HG02623 (cell line): ENCODE data around the gene DGKE.
A peak's percentile ranks its signal among the peaks of the same experiment; 100 is the strongest.

Experiments used
- ATAC-seq: cut with Tn5 transposase; IDR thresholded peaks from one replicate; pipeline ENCODE4 v1.9.1; 2021; ENCODE audit warnings: moderate library complexity; ENCODE audit not compliant: unreplicated experiment

DGKE gene

DNA sequence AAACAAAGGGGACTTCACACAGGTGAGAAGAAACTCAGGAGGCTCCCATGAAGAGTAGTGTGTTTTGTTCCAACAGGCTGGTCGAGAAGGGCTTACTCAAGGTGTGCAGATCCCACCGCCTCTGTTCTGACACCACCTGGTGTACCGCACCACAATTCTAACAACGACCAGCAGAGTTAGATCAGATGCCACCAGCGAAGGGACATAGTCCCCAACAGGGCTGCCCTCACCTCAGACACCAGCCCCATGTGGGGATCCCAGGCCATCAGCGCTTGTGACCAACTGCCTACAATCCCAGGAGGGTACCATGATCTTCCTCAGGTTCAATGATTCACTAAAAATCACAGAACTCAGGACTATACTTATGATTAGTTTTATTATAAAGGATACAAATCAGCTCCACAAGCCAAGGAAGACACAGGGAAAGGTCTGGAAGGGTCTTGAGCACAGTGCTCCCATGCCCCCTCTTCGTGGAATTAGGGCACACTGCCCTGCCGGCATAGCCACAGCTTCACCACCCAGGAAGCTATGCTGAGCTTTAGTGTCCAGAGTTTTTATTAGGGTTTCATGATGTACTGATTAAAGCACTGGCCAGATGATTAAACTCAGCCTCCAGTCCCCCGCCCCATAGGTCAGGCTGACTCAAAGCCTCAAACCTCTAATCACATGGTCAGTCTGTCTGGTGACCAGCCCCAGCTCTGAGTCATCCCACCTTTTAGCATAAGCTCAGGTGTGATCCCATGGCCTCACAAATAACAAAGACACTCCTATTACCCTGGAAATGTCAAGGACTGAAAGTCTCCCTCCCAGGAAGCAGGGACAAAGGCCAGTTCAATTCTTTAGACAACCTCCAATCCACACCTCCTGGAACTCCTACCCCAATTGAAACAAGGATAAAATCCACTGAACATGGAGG lies 53.9 kb downstream of the DGKE start:
- ATAC-seq: no peak

DNA sequence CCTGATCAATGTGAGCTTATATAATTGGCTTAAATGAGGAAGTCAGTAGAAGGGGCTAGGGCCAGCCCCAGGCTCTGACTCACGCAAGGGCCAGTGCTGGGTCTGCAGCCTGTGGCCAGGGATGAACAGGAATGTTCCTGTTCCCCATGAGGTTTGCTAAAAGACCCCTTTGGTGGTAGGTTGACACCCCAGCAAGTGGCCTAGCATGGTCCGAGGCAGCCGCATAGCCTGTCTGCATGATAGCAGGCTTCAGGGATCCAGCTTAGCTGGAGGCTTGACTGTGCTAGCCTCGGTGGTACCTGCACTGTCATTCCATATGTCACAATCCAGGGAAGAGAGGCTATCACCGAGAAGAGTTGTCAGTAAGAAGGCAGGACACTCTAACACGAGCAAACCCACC lies 56.4 kb downstream of the DGKE start:
- ATAC-seq: no peak

DNA sequence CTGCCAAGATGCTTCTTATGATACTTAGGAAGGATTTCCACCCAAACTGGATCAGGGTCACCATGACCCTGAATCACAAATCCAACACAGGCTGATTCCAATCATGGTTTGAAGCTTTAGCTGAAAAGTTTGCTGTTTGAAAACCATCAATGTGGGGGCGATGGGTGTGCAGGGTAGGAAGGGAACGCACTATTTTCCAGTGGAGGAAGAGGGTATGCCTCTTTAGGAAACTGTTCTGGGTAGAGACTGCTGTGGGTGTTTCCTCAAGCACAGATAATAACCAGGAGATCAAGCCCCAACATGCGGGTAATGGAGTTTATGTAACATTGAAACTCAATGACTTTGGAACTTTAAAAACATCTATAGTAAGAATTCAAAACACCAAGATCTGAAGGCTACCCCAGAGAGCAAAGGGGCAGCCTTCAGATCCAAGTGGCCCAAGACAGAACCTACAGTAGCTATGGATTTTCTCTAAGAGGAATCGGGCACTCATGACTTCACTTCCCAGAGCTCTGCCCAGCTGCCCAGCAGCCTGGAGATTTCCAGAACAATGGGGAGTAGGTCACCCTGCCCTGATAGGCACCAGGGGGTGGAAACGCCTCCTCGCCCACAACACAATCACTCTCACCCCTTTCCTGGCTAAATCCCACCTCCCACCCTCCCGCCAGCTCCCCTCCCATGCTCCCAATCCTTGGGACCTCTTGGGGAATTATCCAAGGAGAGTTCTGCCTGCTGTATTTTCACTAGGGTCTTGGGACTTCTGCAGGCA lies 57.1 kb downstream of the DGKE start:
- no peak for ATAC-seq

DNA sequence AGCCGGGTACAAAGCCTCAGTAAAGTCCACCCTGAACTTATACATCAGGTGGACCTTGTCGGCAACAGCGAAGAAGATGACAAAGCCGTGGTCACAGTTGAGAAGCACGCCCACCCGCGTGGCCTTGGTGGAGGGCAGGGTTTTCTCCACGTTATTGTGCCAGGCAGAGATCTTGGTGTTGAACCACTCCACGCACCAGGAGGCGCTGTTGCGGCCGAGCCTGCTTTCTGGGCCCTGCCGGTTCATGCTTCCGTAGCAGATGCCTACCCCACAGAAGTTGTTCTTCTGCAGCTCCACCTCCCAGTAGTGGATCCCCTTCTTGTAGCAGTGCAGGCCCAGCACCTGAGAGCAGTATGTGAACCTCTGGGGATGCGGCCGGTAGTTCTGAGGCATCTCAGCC lies 57.8 kb downstream of the DGKE start:
- ATAC-seq: no peak

DNA sequence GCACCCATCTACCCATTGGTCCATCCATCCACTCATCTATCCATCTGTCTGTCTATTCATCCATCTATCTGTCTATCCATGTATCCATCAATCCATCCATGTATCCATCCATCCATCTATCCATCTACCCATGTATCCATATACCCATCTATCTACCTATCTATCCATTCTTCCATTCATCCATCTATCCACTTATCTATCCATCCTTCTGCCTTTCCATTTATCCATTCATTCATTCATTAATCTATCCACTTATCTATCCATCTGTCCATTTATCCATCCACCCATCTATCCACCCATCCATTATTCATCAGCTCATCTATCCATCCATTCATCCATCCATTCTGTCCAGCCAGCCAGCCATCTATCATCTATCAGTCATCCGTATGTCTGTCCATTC lies 58.4 kb downstream of the DGKE start:
- no peak for ATAC-seq

DNA sequence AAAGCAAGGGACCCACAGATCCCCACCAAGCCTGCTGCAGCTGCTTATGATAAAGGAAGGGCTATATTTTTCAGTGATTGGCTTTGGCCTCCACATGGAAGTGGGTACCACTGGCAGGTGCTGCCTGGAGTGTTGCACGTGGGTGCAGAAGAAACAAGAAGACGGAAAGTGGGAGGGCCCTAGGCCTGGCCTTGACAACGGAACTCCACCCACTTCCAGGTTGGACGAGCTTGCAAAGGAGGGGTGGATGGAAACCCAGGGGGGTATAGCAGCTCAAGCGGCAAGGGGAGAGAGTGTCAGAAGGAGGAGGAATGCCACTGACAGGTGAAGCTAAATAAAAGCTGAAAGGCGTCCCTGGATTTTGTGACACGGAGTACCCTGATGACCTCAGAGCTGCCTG lies 59.6 kb downstream of the DGKE start:
- ATAC-seq: no peak

DNA sequence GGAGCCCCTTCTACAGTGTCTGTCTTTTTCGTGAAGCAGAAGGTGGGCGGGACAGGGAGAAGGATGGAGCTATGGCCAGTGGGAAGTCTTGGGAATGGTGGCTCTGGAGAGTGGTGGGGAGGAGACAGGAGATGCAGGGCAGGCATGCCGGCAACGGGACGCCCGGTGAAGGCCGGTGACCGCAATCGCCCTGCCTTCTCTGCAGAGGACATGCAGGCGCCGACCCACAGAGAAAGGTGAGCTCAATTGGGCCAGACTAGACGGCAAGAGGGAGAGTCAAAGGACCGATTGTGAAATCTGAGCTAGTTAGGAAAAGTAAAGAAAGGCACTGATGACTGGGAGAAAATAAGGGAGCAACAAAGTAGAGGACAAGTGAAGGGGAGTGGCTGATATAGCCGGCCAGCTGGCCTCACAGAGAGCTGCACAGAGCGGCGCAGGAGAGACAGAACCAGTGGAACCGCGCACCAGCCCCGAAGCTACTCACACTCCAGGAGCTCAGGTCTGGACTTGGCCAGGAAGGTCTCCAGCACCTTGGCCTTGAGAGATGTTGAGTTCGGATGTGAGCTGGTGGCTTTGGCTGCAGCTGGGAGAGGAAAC lies 61.0 kb downstream of the DGKE start:
- no peak for ATAC-seq

DNA sequence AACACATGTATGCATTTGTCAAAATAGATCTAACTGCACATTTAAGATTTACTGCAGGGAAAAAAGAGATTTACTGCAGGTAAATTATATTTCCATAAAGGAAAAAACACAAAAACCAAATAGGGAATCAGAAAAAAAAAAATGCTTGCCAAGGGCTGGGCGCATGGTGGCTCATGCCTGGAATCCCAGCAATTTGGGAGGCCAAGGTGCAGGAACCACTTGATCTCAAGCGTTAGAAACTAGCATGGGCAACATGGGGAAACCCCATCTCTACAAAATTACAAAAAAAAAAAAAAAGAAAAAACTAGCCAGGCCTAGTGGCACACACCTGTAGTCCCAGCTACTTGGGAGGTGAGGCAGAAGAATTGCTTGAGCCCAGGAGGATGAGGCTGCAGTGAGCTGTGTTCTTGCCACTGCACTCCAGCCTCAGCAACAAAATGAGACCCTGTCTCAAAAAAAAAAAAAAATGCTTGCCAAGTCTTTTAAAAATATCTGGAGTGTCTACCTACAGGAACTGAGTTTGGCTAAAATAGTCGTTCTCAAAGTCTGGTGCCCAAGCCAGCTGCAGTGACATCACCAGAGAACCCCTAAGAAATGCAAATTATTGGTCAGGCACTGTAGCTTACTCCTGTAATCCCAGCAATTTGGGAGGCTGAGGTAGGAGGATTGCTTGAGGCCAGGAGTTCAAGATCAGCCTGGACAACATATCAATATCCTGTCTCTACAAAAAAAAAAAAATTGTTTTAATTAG lies 62.4 kb downstream of the DGKE start:
- no peak for ATAC-seq

DNA sequence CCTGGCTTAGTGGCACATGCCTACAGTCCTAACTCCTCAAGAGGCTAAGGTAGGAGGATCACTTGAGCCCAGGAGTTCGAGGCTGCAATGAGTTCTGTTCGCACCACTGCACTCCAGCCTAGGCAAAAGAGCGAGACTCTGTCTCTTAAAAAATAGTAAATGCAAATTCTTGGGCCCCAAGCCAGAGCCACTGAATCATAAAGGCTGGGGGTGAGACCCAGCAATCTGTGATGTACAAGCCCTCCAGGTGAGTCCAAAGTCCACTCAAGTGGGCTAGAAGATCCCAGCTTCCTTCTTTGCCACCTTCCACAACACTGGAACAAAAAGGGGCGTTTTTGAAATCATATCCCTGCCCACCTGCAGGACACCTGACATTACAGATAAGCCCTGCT lies 63.0 kb downstream of the DGKE start:
- no peak for ATAC-seq

DNA sequence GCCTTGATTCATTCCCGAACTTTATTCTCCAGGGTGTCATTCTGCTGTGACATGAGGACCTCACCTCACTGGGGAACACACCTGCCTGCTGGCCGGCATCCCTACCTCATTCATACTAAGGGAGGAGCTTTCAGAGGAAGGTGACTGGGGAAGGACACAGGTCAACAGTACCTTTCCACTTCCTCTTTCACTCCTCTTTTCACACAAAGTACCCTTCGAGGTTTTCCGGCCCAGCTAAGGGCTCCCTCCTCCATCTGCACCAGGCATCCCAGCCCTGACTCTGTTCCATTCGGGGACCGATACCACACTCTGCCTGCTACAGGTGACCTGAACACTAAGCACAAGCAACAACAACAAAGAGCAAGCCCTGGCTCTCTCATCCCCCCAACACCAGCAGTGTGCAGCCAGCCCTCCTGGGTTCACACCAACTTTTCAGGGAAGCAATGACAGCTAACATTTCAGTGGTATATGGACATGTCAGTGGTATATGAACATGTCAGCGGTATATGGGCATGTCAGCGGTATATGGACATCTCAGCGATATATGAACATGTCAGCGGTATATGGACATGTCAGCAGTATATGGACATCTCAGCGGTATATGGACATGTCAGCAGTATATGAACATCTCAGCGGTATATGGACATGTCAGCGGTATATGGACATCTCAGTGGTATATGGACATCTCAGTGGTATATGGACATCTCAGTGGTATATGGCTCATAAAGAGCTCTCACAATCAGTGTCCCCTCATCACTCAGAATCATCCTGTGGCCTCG lies 63.9 kb downstream of the DGKE start:
- ATAC-seq: peak; percentile 62

DNA sequence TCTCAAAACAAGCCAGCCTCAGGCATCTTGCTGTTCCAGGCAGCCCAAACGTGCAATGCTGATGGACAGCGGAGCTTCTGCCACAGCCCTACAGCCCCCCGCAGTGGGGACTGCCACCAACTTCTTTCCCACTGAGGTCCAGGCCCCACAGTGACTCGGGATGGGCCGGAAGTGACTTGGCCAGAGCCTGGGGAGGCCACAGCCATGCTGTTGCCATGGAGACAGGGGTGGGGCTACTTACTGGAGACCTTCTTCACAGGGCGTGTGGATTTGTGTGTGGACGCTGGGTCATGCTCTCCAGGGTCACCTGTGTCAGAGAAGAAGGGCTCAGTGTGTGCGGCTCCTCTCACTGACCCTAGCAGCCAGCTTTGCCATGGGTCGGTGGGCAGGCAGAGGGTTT lies 64.9 kb downstream of the DGKE start:
- no peak for ATAC-seq

DNA sequence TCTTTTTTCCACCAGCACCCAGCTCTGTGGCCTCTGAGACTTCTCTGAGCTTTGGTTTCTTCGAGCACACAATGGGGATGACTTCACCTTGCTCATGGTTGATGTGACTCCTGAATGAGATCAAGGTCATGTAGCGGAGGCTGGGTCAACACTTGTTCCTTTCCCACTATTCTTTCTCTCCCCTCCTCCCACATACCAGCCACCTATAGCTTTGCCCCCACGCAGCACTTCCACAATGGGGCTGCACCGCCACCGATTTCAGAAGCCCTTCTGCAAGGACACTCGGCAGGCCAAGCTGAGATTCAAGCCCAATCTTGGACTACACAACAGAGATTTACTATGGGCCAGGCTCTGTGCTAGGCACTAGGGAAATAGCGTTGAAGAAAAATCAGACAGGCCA lies 65.5 kb downstream of the DGKE start:
- ATAC-seq: no peak

DNA sequence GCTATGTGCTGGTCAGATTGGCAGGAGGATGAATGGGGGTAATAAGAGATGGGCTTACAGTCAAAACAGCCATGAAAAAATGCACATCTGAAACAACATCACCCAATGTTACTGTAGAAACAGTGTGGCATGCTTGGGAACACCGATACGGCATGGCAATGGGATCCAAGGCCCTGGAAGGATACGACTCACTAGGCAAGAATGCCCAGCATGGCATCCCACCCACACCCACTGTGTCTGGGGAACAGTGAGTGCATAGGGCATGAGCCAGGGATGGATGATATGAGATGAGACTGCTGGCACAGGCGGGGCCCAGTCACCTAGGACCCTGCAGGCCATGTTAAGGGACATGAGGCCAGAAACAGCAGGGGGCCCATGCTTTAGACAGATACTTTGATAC lies 68.4 kb downstream of the DGKE start:
- no peak for ATAC-seq

DNA sequence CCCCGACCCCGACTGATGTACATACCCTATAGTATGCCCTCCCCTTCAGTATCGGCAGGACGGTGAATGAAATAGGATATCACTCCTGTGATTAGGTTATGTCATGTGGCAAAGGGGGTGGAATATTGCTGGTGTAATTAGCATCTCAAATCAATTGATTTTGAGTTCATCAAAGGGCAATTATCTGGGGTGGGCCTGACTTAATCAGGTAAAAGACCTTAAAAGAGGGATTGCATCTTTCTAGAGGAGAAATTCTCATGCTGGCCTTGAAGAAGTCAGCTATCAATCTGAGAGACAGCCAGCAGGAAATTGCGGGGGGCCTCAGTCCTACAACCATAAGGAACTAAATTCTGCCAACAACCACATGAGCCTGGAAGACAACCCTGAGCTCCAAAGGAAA lies 69.6 kb downstream of the DGKE start:
- no peak for ATAC-seq

DNA sequence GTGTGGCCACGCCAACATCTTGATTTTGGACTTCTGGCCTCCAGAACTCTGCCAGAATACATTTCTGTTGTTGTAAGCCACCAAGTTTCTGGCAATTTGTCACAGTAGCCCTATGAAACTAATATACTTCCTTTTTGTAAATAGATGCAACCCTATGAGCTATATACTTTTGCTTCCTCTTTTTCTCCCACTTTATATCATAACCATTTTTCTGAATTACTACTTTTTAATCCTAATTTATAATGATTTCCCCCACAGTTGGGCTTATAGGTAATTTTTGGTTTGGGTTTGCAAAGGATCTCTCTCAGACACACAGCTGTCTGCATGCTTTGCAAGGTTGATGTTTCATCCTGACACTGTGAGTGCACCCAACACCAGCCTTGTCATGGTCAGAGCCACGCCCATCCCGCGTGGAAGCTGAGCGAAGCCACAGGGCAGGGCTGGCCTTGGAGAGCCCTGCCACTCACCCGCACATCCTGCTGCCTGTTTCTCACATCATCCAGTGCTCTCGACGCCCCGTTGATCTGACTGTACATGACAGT lies 74.1 kb downstream of the DGKE start:
- peak; percentile 76 for ATAC-seq

DNA sequence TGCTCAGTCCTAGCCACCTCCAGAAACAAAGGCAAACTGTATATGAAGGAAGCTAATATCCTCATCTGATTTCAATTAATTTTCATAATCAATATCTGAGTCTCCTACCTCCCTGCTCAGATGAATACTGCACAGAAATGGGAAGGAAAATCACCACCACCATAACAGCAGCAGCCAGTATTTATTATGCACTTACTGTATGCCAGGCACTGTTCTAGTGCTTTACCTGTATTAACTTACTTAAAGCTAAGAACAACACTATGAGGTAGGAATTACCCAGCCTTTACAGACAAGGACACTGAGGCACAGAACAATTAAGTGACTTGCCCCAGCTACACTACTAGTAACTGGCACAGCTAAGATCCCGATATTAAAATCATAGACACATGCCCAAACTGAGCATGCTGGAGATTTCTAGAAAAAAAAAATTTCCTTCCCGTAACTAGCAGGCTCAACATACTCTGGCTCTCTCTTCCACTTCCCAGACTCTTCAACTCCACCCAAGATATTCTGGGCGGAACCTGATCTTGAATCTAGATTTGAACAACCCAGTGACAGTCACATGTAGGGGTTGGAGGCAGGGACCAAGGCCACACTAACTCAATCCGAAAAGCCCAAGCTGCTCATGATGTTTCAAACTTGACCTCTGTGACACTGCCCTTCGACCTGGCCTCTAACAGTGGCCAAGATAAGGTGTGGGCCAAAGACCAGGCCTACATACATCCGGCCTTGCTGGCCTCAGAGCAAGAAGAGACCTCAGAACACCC lies 76.0 kb downstream of the DGKE start:
- ATAC-seq: no peak

DNA sequence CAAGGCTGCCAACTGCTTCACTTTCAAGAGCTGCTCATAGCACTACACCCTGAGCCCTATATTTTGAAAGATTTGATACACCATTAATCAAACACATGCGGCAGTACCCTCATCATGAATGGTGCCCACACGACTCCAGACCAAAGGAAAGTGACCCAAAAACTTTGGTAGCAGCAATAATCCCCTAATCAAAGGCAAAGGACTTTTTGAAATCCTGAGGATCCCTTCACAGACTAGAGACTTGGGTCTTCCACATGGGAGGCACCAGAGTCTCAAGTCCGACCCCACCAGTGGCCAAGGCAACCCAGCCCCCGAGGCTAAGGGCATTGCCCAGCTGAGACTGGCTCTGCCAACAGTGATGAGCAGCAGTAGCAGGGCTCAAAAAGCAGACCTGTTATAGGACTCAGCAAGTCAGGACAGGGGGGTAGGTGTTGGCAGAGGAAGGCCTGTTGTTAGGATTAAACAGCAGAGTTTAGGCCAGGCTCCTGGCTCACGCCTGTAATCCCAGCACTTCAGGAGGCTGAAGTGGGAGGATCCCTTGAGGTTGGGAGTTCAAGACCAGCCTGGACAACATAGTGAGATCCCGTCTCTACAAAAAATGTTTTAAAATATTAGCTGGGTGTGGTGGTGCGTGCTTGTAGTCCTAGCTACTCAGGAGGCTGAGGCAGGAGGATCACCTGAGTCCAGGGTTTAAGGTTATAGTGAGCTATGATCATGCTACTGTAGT lies 76.7 kb downstream of the DGKE start:
- ATAC-seq: no peak

DNA sequence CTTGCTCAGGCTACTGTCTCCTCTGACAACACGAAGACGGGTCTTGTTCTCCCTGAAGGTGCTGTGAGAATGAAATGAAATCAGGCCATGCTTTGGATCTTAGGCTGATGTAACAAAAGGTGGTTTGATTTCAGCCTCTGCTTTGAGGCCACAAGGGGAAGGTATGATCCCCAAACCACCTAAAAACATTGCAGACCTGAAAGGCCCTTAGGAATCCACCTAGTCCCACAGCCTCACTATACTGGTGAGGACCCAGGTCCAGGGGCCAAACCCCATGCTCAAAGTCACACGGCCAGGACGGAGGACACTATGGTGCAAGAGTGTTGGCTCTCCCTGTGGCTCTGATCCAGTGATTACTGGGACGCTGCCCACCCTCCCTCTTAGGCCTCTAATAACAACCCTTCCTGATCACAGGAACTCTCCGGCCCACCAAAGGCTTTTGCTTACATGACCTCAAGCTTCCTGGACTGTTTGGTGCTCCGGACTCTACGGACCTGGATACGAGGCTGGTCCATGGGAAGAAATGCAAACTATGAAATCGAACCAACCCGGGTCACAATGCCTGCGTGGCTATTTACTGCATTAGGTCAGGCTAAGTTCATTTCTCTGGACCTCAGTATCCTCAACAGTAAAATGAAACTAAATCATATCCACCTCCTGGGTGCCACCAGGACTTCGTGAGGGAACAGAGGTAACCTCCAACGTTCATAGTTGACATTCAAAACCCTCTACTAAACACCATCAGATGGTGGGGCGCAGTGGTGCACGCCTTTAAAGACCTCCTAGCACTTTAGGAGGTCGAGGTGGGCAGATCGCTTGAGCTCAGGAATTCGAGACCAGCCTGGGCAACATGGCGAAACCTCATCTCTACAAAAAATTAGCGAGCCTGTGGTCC lies 78.4 kb downstream of the DGKE start:
- no peak for ATAC-seq
